HCT116 (cell line): ENCODE results near the gene OIP5.

ENCODE experiments used
- POLR2A ChIP-seq: IDR thresholded peaks from 2 replicates; pipeline ENCODE4 v1.7.0; 2011; ENCODE audit warnings: borderline replicate concordance; ENCODE audit not compliant: insufficient read depth, insufficient read length; ENCODE audit errors: extremely low read depth
- SP1 ChIP-seq: IDR thresholded peaks from 2 replicates; pipeline ENCODE4 v1.6.1; 2012; ENCODE audit warnings: low read depth
- TF ChIP-seq, protein P1 (sequence below), 3 experiments: fragments of 200-600 bp in 1 of 3; sonication (generic) in 1 of 3; IDR thresholded peaks in 2 of 3; conservative IDR thresholded peaks in 1 of 3; 2 replicates each; pipeline ENCODE4 v1.5.1; 2012 to 2017; ENCODE audit warnings: low read depth in 2 of 3, low read length in 2 of 3, antibody characterized with exemption in 1 of 3, borderline replicate concordance in 1 of 3, control low read depth in 1 of 3, mild to moderate bottlenecking in 1 of 3, mixed read lengths in 1 of 3, mixed run types in 1 of 3, moderate library complexity in 1 of 3; ENCODE audit not compliant: insufficient read depth in 1 of 3

DNA sequence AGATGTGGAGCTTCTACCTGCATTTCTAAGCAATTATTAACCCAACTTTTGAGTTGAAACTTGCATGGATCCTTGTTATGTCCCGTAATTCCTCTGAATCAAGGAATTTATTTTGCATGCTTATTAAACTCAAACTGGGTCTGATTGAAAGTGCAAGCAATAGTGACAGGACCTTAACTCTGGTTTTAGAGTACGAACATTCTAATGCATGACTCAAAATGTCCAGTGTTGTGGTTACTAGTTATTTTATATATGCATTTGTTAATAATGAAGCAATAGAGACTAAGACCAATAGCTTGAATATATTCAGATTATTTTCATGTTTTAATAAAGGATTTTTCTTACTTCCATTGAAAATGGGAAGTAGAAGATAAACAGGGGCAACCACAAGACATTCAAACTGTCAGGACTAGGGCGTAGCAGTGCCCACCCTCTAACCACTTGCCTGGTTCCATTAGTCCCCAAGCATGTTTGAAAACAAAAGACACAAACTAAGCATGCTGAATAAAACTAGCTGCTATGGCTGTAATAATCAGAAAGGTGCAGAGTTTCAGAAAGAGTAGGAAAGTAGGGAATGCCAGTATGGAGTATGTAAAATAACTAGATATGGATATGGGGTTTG is 28.1 kb downstream of the OIP5 start:
- TF ChIP-seq POLR2A (no peak), SP1 (no peak)
- TF ChIP-seq, protein P1, sequence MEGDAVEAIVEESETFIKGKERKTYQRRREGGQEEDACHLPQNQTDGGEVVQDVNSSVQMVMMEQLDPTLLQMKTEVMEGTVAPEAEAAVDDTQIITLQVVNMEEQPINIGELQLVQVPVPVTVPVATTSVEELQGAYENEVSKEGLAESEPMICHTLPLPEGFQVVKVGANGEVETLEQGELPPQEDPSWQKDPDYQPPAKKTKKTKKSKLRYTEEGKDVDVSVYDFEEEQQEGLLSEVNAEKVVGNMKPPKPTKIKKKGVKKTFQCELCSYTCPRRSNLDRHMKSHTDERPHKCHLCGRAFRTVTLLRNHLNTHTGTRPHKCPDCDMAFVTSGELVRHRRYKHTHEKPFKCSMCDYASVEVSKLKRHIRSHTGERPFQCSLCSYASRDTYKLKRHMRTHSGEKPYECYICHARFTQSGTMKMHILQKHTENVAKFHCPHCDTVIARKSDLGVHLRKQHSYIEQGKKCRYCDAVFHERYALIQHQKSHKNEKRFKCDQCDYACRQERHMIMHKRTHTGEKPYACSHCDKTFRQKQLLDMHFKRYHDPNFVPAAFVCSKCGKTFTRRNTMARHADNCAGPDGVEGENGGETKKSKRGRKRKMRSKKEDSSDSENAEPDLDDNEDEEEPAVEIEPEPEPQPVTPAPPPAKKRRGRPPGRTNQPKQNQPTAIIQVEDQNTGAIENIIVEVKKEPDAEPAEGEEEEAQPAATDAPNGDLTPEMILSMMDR (IDR thresholded peaks at IDR 0.05 in 2 of 3, conservative IDR thresholded peaks at IDR 0.05 in 1 of 3; ENCODE audit: borderline replicate concordance in 1 of 3, insufficient read depth in 1 of 3, low read depth in 2 of 3, low read length in 2 of 3): no peak
